Effector CD4-positive, alpha-beta T cell (primary cell): Measurements from ENCODE around the gene CDC42.

Experiments used
- DNase-seq: peaks from one replicate; pipeline ENCODE4 v3.0.0-alpha.2; 2020

CDC42 gene

DNA sequence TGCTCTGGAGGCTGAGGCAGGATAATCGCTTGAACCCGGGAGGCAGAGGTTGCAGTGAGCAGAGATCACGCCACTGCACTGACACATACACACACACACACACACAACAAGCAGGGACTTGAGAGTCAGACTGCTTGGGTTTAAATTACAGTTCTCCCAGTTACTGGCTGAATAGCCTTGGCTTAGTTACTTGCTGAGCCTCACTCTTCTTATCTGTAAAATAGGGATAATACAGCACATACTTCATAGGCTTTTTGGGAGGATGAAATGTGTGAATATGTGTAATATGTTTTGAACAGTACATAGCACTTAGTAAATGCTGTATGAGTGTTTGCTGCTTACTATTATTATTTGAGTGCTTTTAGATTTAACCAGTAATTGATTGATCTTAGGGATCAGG is 23.8 kb downstream of the CDC42 start:
- DNase-seq, result no peak

GRCh38 chr1:22077728-22078127 is 25.2 kb downstream of the CDC42 start:
- no peak for DNase-seq

- no peak for DNase-seq
These were observed 25.6 kb downstream of the CDC42 start for GRCh38 chr1:22078133-22078532.

- no peak for DNase-seq
These were observed 27.7 kb downstream of the CDC42 start for GRCh38 chr1:22080191-22080590.

- no peak for DNase-seq
These were observed 35.8 kb downstream of the CDC42 start for GRCh38 chr1:22088331-22088730.

DNA sequence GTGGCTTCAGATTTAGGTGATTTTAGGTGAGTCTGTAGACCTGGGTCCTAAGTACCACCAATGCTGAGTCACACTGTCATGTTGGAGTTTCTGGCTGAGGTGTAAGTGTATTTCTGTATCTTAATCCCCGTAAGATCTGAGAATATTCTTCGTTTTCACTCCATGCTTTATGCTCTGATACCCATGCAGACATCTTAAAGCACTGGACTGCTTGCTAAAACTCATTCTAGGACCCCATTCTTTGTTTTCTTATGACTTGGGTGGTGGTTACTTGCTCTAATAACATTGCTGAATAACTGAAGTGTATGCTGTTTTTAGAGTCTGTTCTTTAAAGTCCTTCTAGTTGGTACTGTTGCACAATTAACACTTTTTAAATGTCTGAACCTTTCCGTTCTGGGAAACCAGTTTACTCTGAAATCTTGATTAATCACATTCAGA is 36.6 kb downstream of the CDC42 start:
- DNase-seq, result no peak

DNA sequence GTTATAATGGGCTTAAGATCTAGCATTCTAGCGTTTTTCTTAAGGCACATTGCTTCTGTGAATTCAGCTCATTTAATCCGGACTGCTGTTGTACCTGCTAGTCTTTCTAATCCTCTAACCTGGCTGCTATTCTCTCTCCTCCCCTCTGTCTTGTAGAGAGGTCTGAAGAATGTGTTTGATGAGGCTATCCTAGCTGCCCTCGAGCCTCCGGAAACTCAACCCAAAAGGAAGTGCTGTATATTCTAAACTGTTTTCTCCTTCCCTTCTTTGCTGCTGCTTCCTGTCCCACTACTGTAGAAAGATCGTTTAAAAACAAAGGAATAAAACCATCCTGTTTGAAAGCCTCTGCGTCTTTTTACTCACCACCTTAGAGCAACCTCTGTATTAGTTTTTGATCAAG is 37.3 kb downstream of the CDC42 start:
- no peak for DNase-seq

DNA sequence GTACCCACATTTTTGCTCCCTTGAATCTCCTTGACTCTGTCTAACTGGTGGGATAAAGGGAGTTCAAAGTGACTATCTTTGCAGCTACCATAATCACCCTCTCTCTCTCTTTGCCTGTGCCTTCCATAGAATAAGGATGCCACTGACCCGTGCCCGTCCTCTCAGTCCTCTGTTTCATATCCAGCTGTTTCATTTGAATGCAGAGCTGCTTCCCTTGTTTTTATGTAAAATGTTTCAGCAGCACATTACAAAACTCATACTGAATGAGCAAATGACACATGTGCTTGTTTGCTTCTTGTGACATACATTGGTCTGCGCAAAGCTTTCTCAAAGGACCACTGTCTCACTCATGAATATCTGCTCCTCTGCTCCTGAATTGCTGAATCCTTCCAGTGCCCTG is 38.4 kb downstream of the CDC42 start:
- no peak for DNase-seq

DNA sequence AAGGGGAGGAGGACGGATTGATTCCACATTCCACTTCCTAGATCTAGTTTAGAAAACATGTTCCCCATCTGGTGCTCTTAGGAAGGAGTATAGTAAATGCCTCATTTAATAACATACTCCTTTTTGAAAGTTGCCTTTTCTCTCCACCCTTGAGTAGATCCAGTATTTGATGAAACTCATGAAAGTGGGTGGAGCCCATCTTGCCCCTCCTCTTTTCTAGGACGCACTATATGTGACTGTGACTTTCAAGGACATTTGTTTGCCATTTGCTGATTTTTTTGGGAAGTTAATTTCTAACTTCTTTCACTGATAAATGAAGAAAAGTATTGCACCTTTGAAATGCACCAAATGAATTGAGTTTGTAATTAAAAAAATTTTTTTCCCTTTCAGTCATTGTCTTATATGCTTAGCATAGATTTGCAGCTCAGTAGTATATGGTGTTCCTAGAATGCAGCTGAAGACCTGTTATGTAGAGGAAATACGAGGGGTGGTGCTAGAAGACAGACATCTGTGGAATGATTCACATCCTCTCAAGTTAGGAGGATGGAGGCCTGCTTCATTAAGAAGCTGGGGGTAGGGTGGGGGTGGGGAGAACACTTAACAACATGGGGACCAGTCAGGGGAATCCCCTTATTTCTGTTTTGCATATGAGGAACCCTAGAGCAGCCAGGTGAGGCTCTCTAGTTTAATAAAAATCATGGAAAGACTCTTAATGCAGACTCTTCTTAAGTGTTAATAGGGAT is 39.7 kb downstream of the CDC42 start:
- DNase-seq, result peak; percentile 22

- DNase-seq, result no peak
These were observed 41.0 kb downstream of the CDC42 start for GRCh38 chr1:22093513-22093912.

DNA sequence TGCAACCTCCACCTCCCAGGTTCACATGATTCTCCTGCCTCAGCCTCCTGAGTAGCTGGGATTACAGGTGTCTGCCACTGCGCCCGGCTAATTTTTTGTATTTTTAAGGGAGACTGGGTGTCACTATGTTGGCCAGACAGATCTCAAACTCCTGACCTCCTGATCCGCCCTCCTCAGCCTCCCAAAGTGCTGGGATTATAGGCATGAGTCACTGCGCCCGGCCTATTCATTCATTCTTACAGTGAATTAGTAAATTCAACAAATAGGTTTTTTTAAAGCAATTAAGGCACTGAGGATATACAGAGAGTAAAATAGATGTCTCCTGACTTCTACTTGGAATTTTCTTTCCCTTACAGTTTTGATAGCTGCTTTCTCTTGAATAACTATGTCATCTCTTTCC is 43.5 kb downstream of the CDC42 start:
- no peak for DNase-seq

GRCh38 chr1:22096463-22096862 is 44.0 kb downstream of the CDC42 start:
- DNase-seq, result no peak

- no peak for DNase-seq
These were observed 46.2 kb downstream of the CDC42 start for GRCh38 chr1:22098752-22099151.

DNA sequence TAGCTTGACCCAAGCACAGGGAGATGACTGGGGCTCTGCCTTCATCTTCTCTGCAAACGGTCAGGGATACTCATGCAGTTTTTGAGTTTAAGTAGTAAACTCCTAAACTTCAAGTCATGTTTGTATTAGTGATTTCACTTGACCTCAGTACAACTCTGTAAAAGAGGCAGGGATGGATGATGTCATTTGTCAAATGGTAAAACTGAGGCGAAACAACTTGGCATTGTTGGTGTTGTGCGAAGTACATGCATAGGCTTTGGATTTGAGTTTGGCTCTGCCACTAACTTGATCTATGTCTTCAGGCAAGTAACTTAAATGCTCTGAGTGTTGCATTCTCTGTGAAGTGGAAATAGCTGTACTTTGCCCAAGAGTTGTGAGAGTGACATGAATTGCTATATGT is 47.7 kb downstream of the CDC42 start:
- no peak for DNase-seq

GRCh38 chr1:22101199-22101598 is 48.7 kb downstream of the CDC42 start:
- no peak for DNase-seq

DNA sequence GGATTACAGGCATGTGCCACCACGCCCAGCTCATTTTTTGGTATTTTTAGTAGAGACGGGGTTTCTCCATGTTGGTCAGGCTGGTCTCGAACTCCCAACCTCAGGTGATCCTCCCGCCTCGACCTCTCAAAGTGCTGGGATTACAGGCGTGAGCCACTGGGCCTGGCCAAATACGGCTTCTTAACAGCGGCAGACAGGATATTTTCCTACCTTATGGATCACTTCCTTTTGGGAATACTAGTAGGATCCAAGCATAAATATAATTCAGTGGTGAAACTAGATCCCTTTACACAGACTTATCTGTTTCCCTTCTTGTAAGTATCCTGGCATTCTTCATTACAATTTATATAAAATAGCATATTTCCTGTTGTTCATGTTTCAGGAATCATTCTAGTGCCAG is 49.5 kb downstream of the CDC42 start:
- no peak for DNase-seq

- DNase-seq, result no peak
These were observed 50.2 kb downstream of the CDC42 start for GRCh38 chr1:22102746-22103145.

GRCh38 chr1:22104094-22104493 is 51.6 kb downstream of the CDC42 start:
- no peak for DNase-seq

- peak; percentile 30 for DNase-seq
These were observed 52.4 kb downstream of the CDC42 start for GRCh38 chr1:22104865-22105437.

DNA sequence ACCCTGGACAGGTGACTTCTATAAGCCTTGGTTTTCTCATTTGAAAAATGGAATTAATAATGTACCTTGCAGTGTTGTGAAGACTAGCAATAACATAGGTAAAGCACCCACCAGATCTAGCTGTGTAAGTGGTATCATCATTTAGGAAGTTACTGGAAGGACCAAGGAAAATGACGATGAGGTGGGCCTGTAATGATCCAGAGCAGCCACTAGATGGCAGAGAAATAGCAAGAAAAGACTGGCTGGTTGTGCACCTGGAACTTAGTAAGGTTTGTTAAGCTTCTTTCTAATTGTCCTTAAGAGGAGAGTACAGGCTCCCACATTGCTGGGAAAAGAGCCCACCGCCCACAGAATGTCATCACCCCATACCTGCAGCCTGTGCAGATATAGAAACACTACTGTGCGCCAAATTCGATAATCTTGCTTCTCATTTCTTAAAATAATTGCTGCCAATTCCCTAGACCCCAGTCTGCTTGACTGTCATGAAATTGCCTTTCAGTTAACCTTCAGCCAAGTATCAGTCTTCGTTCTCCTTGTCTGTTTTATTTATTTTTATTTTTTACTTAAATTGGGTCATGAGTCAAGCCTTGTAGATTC is 53.2 kb downstream of the CDC42 start:
- peak; percentile 15 for DNase-seq

GRCh38 chr1:22107126-22107525 is 54.6 kb downstream of the CDC42 start:
- no peak for DNase-seq

DNA sequence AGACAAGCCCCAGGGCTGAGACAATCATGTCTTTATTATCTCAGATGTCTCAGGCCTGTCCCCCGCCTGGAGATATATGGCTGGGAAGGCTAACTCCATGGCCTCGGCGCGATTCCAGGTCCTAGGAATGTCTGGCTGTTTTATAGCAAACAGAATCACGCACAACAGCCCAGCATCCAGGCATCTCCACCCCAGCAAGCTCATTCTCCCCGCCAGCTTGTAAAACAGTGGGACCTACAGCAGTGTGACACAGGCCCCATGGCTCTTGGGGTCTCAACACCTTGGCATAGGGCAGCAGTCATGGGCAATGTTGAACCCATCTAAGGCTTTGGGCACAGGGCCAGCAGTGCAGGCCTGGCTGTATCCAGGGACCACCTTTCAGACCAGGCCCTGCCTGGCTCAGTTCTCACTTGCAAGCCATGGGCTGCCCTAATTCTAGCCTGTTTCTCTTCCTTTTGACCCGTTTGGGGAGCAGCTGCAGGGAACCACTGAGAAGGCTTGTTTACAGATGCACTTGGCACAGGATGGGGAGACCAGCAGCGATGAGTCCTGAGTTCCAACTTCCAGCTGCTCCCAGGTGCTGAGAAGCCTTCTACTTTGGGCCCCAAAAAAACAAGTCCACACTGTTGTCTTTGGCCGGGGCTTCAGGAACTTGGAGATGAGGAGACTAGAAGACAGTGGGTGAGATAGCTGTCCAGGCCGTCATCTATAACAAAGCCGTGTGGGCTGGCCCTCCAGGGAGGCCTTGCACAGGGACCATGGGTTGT is 56.0 kb downstream of the CDC42 start:
- no peak for DNase-seq

GRCh38 chr1:22110016-22110415 is 57.5 kb downstream of the CDC42 start:
- no peak for DNase-seq

DNA sequence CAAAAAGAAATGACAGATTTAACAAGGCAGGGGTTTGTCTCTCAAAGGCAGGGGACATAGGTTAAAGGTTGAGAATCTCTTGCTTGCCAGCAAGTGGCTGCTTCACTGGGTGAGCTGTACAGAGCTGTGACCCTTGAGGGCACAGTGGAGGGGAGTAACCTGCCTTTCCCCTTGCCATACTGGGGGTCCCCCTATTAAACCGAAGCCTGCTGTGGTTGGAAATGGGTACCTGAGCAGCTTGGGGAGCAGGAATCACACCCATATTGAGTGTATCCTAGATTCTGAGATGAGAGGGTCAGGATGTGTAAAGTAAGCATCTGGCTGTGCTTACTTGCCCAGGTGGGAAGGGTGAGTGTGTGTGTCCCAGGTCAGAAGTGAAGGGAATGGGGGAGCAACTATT is 58.6 kb downstream of the CDC42 start:
- DNase-seq, result no peak
